ENCODE data around the gene XPNPEP2. TPM values are rescaled to one million over a fixed set of nuclear protein-coding genes. Genes with fewer than 3 reads are reported as not detected.

The XPNPEP2 gene
- total RNA-seq, 1 donor from 2014 or later, result 0.31 TPM

GRCh38 chrX:129800186-129800585, 61.4 kb downstream of the XPNPEP2 start:
- DNase-seq, result no peak

GRCh38 chrX:129802863-129803262, 64.1 kb downstream of the XPNPEP2 start:
- DNase-seq, result no peak

GRCh38 chrX:129804806-129805205, 66.0 kb downstream of the XPNPEP2 start:
- DNase-seq, result no peak

GRCh38 chrX:129808158-129808828, 69.5 kb downstream of the XPNPEP2 start:
- no peak for DNase-seq

- no peak for DNase-seq
Observed at GRCh38 chrX:129808829-129809796, 70.3 kb downstream of the XPNPEP2 start.

GRCh38 chrX:129813662-129814368, 75.0 kb downstream of the XPNPEP2 start:
- DNase-seq, result no peak

- DNase-seq, result no peak
Observed at GRCh38 chrX:129818123-129818522, 79.3 kb downstream of the XPNPEP2 start.

Small RNA genes within 50 kb of the gene (small RNA-seq; reads per million reads assigned to genes)
- gene RF00017, result not detected

Other genes with a start within 250 kb of the XPNPEP2 start
- 78.0 TPM for gene SMARCA1, start 215.5 kb upstream of the XPNPEP2 start, total RNA-seq
- 33.4 TPM for gene OCRL, start 198.7 kb upstream of the XPNPEP2 start, total RNA-seq
- 2.7 TPM for gene APLN, start 84.0 kb upstream of the XPNPEP2 start, total RNA-seq
- 0.62 TPM for gene SASH3, start 41.0 kb downstream of the XPNPEP2 start, total RNA-seq
- 28.1 TPM for gene ZDHHC9, start 104.9 kb downstream of the XPNPEP2 start, total RNA-seq
- gene UTP14A, start 167.2 kb downstream of the XPNPEP2 start, total RNA-seq, result 11.7 TPM
- gene BCORL1, start 243.7 kb downstream of the XPNPEP2 start, total RNA-seq, result 3.7 TPM

Measured in occipital lobe (tissue), 3 donors.